ENCODE results near the gene AAK1.

AAK1 gene

GRCh38 chr2:69620870-69621269 is 22.7 kb downstream of the AAK1 start:
- DNase-seq (ENCODE audit: low read depth): no peak
- no peak for TF ChIP-seq CTCF (conservative IDR thresholded peaks at IDR 0.05; ENCODE audit: low read length)
- no peak overlapping the region for H3K4me3 ChIP-seq (ENCODE audit: low read length)

GRCh38 chr2:69619725-69620124 is 23.8 kb downstream of the AAK1 start:
- no peak for TF ChIP-seq CTCF (conservative IDR thresholded peaks at IDR 0.05; ENCODE audit: low read length)
- H3K4me3 ChIP-seq (ENCODE audit: low read length): no peak overlapping the region
- DNase-seq (ENCODE audit: low read depth): no peak

GRCh38 chr2:69618362-69618761 is 25.2 kb downstream of the AAK1 start:
- no peak overlapping the region for H3K4me3 ChIP-seq (ENCODE audit: low read length)
- DNase-seq (ENCODE audit: low read depth): no peak
- no peak for TF ChIP-seq CTCF (conservative IDR thresholded peaks at IDR 0.05; ENCODE audit: low read length)

GRCh38 chr2:69617744-69618143 is 25.8 kb downstream of the AAK1 start:
- DNase-seq (ENCODE audit: low read depth): no peak

GRCh38 chr2:69616755-69617154 is 26.8 kb downstream of the AAK1 start:
- no peak overlapping the region for H3K4me3 ChIP-seq (ENCODE audit: low read length)
- no peak for DNase-seq (ENCODE audit: low read depth)
- TF ChIP-seq CTCF (conservative IDR thresholded peaks at IDR 0.05; ENCODE audit: low read length): no peak

More at GRCh38 chr2:69617744-69618143, 25.8 kb downstream of the AAK1 start:
- H3K4me3 ChIP-seq (ENCODE audit: low read length): no peak overlapping the region
- no peak for TF ChIP-seq CTCF (conservative IDR thresholded peaks at IDR 0.05; ENCODE audit: low read length)

GRCh38 chr2:69615969-69616368 is 27.6 kb downstream of the AAK1 start:
- no peak for TF ChIP-seq CTCF (conservative IDR thresholded peaks at IDR 0.05; ENCODE audit: low read length)
- no peak for DNase-seq (ENCODE audit: low read depth)

GRCh38 chr2:69615078-69615625 is 28.4 kb downstream of the AAK1 start:
- no peak overlapping the region for H3K4me3 ChIP-seq (ENCODE audit: low read length)
- no peak for DNase-seq (ENCODE audit: low read depth)
- TF ChIP-seq CTCF (conservative IDR thresholded peaks at IDR 0.05; ENCODE audit: low read length): no peak

More at GRCh38 chr2:69615969-69616368, 27.6 kb downstream of the AAK1 start:
- no peak overlapping the region for H3K4me3 ChIP-seq (ENCODE audit: low read length)
